ENCODE results near the gene PDZD8. TPM values are rescaled to one million over a fixed set of nuclear protein-coding genes. Genes with fewer than 3 reads are reported as not detected.
A peak's percentile ranks its signal among the peaks of the same experiment; 100 is the strongest.

Gene PDZD8
- total RNA-seq, 1 donor from 2014 or later: 27.0 TPM

DNA sequence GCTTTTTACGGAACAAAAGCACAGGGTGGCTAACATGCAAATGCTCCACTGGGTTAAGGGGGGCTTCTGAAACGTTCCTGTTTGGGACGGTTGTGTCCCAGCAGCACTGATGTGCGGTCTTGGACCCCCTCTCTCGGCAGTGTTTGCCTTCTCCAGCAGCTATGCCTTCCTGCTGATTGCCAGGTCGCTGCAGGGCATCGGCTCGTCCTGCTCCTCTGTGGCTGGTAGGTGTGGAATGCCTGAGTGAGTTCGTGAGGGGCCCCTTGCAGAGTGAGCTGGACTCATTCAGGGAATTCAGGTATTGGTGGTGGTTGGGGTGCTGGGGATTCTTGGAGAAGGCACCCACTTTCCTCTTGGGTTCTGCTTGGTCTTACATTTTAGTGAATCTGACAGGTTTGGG is 121.3 kb downstream of the PDZD8 start:
- Histone ChIP-seq H3K36me3 (no peaks in the 10 kb centered on the region), H3K9me3 (no peaks in the 10 kb centered on the region), H3K4me1 (peaks cover 16% of the 10 kb centered on the region), H3K27me3 (no peaks in the 10 kb centered on the region), H3K4me3 (no peak overlapping the region), H3K27ac (no peak overlapping the region)
- DNase-seq (ENCODE audit: extremely low spot score in 2 of 2): peak in 1 of 2 donors; percentile 85
- intact Hi-C loops (cut with DNase I): no loop called here
- TF ChIP-seq POLR2AphosphoS5 (IDR thresholded peaks at IDR 0.05; ENCODE audit: insufficient read depth in 1 of 2, low read depth in 1 of 2) (no peak), POLR2A (IDR thresholded peaks at IDR 0.05) (no peak)
- TF ChIP-seq, protein P1, sequence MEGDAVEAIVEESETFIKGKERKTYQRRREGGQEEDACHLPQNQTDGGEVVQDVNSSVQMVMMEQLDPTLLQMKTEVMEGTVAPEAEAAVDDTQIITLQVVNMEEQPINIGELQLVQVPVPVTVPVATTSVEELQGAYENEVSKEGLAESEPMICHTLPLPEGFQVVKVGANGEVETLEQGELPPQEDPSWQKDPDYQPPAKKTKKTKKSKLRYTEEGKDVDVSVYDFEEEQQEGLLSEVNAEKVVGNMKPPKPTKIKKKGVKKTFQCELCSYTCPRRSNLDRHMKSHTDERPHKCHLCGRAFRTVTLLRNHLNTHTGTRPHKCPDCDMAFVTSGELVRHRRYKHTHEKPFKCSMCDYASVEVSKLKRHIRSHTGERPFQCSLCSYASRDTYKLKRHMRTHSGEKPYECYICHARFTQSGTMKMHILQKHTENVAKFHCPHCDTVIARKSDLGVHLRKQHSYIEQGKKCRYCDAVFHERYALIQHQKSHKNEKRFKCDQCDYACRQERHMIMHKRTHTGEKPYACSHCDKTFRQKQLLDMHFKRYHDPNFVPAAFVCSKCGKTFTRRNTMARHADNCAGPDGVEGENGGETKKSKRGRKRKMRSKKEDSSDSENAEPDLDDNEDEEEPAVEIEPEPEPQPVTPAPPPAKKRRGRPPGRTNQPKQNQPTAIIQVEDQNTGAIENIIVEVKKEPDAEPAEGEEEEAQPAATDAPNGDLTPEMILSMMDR (IDR thresholded peaks at IDR 0.05): no peak

DNA sequence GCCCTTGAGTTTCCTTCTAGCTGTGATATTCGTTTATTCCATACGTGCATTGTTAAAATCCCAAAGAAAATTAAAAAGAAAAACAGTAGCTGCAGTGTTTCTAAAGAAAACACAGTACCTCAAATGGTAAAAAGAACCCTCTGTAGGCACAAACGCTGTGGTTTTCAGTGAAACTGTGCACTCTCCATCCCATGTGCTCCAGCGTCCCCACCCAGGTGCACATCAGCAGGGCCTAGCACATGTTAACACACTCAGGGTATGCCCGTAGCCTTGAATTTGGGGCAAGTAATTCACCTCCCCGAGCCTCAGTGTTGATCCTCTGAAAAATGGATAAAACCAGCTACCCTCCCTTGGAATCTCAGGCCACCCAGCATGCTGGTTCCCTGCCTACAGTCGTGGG is 124.8 kb downstream of the PDZD8 start:
- H3K36me3 ChIP-seq: no peaks in the 10 kb centered on the region
- no peaks in the 10 kb centered on the region for H3K9me3 ChIP-seq
- H3K4me3 ChIP-seq: no peak overlapping the region
- intact Hi-C loops (cut with DNase I): no loop called here
- H3K27ac ChIP-seq: peak overlapping the region; percentile 13
- no peaks in the 10 kb centered on the region for H3K27me3 ChIP-seq
- TF ChIP-seq POLR2AphosphoS5 (IDR thresholded peaks at IDR 0.05; ENCODE audit: insufficient read depth in 1 of 2, low read depth in 1 of 2): no peak
- TF ChIP-seq POLR2A (IDR thresholded peaks at IDR 0.05): no peak
- TF ChIP-seq, protein P1 (IDR thresholded peaks at IDR 0.05): no peak
- peaks cover 31% of the 10 kb centered on the region for H3K4me1 ChIP-seq
- DNase-seq (ENCODE audit: extremely low spot score in 2 of 2): no peak

DNA sequence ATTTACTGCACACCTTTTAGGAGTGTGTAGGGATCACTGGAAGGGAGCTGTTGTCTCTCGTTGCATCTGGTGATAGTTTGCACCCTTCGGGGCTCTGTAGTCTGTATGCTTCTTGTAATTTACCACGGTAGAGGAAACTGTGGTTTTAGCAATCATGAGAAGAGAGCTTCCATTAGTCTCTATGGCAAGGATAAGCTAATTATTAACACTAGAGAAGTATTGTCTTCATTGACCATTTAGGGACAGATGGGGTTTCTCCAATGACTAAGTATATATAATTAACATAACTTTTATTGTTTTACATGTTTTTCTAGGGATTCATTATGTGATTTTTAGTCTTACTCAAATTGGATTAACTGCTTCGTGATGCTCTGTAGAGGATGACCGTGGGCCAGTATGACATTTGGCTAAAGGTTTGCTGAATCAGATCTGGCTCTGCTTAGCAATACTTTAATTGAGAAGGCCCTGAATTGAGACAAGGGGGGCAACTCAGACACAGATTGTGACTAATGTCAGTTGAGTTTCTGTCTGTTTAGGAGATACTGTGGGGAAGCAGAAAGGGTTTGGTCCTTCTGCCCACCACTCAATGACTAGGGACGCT is 125.6 kb downstream of the PDZD8 start:
- intact Hi-C loops (cut with DNase I): no loop called here
- TF ChIP-seq POLR2A (IDR thresholded peaks at IDR 0.05) (no peak), POLR2AphosphoS5 (IDR thresholded peaks at IDR 0.05; ENCODE audit: insufficient read depth in 1 of 2, low read depth in 1 of 2) (no peak)
- TF ChIP-seq, protein P1 (IDR thresholded peaks at IDR 0.05): no peak
- no peaks in the 10 kb centered on the region for H3K36me3 ChIP-seq
- H3K9me3 ChIP-seq: no peaks in the 10 kb centered on the region
- no peak for DNase-seq (ENCODE audit: extremely low spot score in 2 of 2)
- no peak overlapping the region for H3K4me3 ChIP-seq
- peaks cover 31% of the 10 kb centered on the region for H3K4me1 ChIP-seq
- peak overlapping the region; percentile 44 for H3K27ac ChIP-seq
- no peaks in the 10 kb centered on the region for H3K27me3 ChIP-seq

DNA sequence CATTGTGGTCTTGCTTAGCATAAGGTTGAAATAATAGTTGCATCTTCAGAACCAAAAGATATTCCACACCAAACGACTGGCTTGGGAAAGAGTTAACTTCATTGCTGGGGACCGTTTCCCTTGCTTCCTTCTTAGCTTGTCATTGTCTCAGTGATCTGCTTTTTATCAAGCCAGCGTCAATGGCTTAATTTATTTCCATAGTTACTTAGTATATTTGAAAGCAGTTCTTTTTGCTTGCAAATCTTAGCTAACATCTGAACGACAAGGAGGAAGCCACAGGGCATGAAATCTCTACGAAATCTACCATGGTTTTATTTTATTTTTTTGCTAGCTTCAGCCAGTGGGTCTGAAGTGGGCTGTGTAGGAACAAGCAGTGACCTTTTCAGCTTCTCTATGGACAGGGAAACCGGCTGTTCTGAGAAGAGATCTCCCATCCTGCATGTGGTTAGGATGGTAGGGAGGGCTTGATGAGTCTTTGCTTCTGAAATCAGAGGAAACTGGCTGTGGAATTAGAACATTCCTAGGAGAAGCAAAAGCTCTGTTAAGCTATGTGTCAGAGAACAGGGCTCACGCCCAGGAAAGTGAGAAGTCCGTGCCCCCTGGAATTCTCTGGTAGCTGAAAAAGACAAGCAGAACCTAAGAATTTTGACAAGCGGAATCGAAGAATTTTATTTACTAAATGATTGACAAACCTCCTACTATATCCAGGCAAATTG is 126.3 kb downstream of the PDZD8 start:
- intact Hi-C loops (cut with DNase I): no loop called here
- no peaks in the 10 kb centered on the region for H3K9me3 ChIP-seq
- peak overlapping the region; percentile 44 for H3K27ac ChIP-seq
- no peak for DNase-seq (ENCODE audit: extremely low spot score in 2 of 2)
- no peaks in the 10 kb centered on the region for H3K36me3 ChIP-seq
- peaks cover 31% of the 10 kb centered on the region for H3K4me1 ChIP-seq
- H3K27me3 ChIP-seq: no peaks in the 10 kb centered on the region
- no peak overlapping the region for H3K4me3 ChIP-seq
- TF ChIP-seq, protein P1 (IDR thresholded peaks at IDR 0.05): no peak
- no peak for TF ChIP-seq POLR2AphosphoS5 (IDR thresholded peaks at IDR 0.05; ENCODE audit: insufficient read depth in 1 of 2, low read depth in 1 of 2)
- TF ChIP-seq POLR2A (IDR thresholded peaks at IDR 0.05): no peak
